NCI-H446 treated with DMSO at 0.1 percent for 48 hours (cell line): Measurements from ENCODE around the gene PHKB.
"Not testable (repeated sequence)": the region's sequence is repeated elsewhere in the genome, so short reads cannot be mapped to it uniquely, and the experiment has no call there.

ENCODE experiments used
- DNase-seq: peaks from one replicate; lab custom pipeline; 2025; lab: John Stamatoyannopoulos, UW

The PHKB gene

GRCh38 chr16:47470211-47470610, 9.1 kb downstream of the PHKB start:
- no peak for DNase-seq

- DNase-seq, result no peak
Observed at GRCh38 chr16:47470810-47471209, 9.7 kb downstream of the PHKB start.

DNA sequence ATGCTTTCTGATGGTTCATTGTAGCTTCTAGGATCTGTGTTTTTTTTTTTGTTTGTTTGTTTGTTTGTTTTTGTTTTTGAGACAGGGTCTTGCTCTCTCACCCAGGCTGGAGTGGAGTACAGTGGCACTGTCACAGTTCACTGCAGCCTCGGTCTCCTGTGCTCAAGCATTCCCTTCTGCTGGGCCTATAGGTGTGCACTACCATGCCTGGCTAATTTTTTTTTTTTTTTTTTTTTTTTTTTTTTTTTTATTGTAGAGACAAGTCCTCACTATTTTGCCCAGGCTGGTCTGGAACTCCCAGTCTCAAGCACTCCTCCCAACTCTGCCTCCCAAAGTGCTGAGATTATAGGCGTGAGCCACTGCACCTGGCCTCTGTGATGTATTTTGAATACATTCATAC, 11.9 kb downstream of the PHKB start:
- not testable (repeated sequence) for DNase-seq

DNA sequence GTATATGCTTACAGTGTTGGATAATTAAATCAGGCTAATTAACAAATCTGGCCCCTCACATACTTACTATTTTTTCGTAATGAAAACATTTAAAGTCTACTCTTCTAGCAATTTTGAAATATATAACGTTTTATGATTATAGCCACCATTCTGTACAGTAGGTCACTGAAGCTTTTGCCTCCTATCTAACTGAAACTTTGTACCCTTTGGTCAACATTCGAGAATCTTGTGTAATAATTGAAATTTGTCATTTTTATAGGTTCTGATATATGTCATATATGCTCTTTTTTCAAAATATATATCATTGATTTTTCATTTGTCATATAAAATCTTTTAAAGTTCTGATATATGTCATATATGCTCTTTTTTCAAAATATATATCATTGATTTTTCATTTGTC, 12.7 kb downstream of the PHKB start:
- DNase-seq, result no peak

- no peak for DNase-seq
Observed at GRCh38 chr16:47475786-47476185, 14.7 kb downstream of the PHKB start.

GRCh38 chr16:47476654-47477345, 15.7 kb downstream of the PHKB start:
- no peak for DNase-seq

GRCh38 chr16:47477679-47478078, 16.5 kb downstream of the PHKB start:
- DNase-seq, result no peak

DNA sequence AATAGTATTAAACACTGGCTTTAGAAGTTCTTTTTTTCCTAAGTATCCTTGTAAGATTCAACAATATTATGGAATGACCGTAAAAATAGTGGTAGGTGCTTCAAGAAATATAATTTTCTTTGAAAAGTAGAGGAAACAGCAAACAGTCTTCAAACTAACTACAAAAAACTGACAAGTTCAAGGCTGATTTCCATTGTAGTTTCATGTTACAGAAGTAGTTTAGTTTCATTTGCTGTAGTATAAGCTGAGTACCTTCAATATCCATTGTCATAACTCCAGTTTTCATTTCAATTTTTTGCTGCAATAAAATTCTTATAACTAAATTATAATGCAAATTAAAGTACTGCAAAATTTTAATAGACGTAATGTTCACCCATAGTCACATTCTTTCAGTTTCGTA, 19.3 kb downstream of the PHKB start:
- no peak for DNase-seq

DNA sequence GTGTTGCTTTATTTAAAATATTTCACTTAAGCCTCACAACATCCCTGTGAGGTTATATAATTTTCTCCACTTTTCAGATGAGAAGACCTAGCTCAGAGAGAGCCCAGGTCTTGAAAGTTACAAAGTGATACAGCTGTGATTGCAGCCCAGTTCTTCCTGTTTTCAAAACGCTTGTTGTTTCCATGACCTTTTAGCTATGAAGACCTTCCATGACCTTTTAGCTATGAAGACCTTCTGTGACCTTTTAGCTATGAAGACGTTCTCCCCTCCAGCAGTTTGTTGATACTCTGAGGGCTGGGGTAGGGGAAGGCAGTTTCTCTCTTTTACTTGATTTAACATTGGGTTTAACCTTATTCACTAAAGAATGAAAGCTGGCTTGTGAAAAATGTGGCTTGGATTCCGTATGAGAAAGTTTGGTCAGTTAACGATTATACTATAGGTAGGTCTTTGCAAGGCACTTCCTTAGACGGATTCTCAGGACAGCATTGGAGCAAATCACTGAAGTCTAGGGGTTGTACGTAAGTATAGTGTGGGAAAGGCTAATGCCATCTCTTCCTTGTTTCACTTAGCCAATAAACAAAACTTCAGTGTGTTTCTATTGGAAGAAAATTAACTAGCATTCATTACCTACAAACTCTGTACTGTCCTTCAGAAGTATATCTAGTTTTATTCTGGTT, 20.7 kb downstream of the PHKB start:
- no peak for DNase-seq

GRCh38 chr16:47483616-47484015, 22.5 kb downstream of the PHKB start:
- DNase-seq, result no peak

DNA sequence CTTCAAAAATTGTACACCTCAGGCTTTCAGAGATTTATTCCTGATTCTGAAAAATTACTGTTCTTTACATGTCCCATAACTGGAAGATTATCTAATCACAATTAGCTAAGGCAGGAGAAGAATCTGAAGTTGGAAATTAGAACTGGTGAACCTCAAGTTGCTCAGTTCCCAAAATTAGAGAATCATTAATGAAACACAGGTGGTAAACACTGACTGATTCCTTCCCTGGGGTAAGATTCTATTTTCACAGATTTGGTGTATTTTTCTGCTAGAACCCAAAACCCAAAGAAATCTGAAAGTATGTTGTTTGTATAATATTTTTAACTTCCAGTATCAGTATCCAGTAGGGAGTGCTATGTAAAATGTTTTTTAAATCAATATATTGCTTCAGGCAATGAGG, 25.7 kb downstream of the PHKB start:
- no peak for DNase-seq

DNA sequence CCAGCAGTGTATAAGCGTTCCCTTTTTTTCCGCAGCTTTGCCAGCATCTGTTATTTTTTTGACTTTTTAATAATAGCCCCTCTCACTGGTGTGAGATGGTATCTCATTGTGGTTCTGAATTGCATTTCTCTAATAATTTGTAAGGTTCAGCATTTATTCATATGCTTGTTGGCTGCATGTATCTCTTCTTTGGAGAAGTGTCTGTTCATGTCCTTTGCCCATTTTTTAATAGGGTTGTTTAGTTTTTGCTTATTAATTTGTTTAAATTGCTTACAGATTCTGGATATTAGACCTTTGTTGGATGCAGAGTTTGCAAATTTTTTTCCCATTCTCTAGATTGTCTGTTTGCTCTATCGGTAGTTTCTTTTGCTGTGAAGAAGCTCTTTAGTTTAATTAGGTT, 26.9 kb downstream of the PHKB start:
- no peak for DNase-seq

- no peak for DNase-seq
Observed at GRCh38 chr16:47490471-47490870, 29.3 kb downstream of the PHKB start.

- no peak for DNase-seq
Observed at GRCh38 chr16:47492036-47492427, 30.9 kb downstream of the PHKB start.

DNA sequence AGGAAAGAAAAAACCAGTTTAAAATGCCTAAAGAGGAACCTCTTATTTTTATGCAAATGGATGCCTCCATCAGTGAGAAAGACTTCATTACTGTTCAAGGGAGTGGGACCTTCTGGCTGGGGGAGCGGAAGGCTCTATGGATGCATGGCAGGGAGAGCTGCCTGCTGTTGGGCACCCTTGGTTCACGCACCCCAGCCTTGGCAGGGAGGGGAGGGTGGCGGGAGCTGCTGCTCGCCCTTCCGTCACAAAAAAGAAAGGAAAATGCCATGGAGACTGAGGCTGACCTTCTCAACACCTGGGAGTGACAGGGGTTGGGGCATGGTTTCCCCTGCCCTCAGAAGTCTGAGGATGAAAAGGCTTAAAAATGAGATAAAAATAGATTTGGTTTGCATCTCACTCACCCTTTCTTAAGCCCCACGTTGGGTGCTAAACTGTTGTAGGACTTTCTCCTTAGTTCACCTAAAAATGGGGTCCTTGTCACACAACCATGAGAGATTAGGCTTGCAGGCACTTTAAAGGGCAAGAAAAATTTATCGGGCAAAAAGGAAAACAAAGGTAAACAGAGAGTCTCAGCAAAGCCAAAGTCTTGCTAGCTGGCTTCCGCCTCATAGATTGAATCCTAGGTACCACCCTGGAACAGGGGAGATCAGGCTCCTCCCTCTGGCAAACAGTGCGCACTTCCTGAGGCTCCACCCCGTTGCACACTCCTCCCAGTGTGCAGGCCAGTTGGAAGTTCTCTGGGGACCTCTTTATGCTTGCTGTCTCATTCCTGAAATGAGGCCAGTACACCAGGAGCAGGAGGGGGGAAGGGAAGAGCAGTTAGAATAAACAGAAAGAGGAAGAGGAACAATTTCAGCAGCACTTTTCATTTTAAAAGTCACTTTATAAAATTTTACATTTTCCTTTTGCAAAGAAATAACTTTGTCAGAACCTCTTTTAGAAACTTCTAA, 31.6 kb downstream of the PHKB start:
- no peak for DNase-seq

DNA sequence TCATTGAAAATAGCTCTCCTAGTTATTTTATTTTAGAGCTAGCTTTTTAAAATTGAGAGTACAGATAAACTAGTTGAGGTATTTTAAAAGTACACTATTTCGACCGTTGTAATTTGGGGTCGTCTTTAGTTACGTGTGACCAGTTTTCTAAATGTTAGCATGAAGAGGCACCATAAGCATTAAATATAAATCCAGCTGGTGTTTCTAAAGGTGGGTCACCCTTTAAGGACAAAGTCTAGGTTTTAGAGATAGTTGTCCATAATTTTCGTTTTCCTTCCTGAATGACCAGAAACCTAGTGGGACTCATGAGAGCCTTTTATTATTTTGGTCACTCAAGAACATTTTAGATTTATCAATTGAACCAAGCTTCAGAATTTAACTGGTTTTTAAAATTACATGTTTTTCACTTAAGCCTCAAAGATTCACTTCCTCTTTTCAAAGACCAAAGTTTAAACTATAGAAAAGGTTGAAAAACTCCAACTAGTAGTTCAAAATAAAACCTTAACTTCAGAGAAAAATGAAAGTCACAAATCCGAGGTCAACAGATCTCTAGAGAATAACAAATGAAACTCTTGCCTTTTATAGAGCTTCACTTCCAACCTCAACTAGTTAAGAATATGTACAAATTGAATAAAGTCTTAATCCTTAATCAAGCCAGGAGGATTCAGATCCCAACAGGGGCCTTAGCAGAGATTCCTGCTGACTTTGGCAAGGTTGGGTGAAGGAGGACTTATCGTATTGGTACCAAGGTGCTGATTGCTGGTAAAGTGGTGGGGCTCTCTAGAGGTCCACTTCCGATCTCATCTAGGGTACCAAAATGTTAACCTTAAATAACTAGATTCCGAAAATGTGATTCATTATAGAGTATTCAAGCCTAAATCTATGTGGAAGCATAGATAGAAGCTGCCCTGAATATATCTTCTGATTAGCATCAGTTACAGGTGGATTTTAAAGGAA, 32.5 kb downstream of the PHKB start:
- no peak for DNase-seq

GRCh38 chr16:47499080-47499699, 38.1 kb downstream of the PHKB start:
- no peak for DNase-seq

- DNase-seq, result no peak
Observed at GRCh38 chr16:47499700-47500264, 38.7 kb downstream of the PHKB start.

- no peak for DNase-seq
Observed at GRCh38 chr16:47503936-47504335, 42.8 kb downstream of the PHKB start.

- no peak for DNase-seq
Observed at GRCh38 chr16:47504599-47504998, 43.5 kb downstream of the PHKB start.

DNA sequence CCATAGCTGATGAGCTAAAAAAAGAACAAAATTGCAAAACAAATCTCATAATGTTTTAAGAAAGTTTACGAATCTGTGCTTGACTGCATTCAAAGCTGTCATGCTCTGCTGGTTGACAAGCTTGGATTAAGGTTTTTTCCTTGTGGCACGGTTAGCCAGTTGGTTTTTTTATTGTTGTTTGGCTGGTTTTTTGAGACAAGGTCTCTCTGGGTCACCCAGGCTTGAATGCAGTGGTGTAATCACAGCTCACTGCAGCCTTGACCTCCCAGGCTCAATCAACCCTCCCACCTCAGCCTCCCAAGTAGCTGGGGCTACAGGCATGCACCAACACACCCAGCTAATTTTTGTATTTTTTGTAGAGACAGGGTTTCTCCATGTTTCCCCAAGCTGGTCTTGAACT, 45.7 kb downstream of the PHKB start:
- DNase-seq, result no peak
